GM12891 (cell line): ENCODE data around the gene CBFA2T3.
"Not testable (repeated sequence)": the region's sequence is repeated elsewhere in the genome, so short reads cannot be mapped to it uniquely, and the experiment has no call there.

Experiments used
- DNase-seq: peaks from one replicate; pipeline ENCODE4 v3.0.0; 2011; ENCODE audit warnings: low spot score; ENCODE audit not compliant: insufficient read length
- FAIRE-seq: peaks from 2 replicates; lab custom pipeline; 2011; peaks lifted over from hg19 to GRCh38; lab: Jason Lieb, UNC
- PAX5 ChIP-seq: IDR thresholded peaks from 2 replicates; pipeline ENCODE4 v1.6.1; 2011; ENCODE audit warnings: low read length, moderate library complexity, mild to moderate bottlenecking; ENCODE audit not compliant: insufficient read depth, severe bottlenecking
- POLR2A ChIP-seq: IDR thresholded peaks from 2 replicates; pipeline ENCODE4 v1.6.1; 2011; ENCODE audit warnings: low read depth, low read length, control low read depth
- POLR2AphosphoS5 ChIP-seq: IDR thresholded peaks from 2 replicates; pipeline ENCODE4 v1.6.1; 2011; ENCODE audit warnings: low read depth, low read length, control low read depth
- POU2F2 ChIP-seq: IDR thresholded peaks from 2 replicates; pipeline ENCODE4 v1.6.1; 2011; ENCODE audit warnings: low read depth, mild to moderate bottlenecking, control low read depth, low read length, moderate library complexity
- SPI1 ChIP-seq: IDR thresholded peaks from 2 replicates; pipeline ENCODE4 v1.6.1; 2011; ENCODE audit warnings: low read depth, low read length, control low read depth
- TAF1 ChIP-seq: IDR thresholded peaks from 2 replicates; pipeline ENCODE4 v1.6.1; 2011; ENCODE audit warnings: low read depth, low read length, control low read depth

The CBFA2T3 gene

DNA sequence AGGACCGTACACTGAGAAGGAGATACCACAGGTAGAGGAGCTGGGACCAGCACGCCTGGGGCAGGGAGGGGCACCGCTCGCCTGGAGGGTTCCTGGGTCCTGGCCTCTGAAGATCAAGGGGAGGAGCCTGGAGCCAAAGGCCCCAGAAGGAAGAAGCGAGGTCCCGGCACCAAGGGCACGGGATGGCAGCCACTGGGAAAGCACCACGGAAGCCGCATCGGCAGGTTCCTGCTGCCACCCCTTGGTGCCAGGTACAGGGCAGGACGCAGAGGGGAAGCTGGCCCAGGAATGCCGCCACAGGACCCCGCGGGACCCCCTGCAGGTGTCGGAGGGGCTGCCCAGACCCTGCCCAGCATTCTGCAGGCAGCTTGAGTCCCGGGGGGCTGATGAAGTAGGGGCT is 42.5 kb upstream of the CBFA2T3 start:
- FAIRE-seq, result no peak
- no peak for TF ChIP-seq POU2F2
- DNase-seq, result no peak

DNA sequence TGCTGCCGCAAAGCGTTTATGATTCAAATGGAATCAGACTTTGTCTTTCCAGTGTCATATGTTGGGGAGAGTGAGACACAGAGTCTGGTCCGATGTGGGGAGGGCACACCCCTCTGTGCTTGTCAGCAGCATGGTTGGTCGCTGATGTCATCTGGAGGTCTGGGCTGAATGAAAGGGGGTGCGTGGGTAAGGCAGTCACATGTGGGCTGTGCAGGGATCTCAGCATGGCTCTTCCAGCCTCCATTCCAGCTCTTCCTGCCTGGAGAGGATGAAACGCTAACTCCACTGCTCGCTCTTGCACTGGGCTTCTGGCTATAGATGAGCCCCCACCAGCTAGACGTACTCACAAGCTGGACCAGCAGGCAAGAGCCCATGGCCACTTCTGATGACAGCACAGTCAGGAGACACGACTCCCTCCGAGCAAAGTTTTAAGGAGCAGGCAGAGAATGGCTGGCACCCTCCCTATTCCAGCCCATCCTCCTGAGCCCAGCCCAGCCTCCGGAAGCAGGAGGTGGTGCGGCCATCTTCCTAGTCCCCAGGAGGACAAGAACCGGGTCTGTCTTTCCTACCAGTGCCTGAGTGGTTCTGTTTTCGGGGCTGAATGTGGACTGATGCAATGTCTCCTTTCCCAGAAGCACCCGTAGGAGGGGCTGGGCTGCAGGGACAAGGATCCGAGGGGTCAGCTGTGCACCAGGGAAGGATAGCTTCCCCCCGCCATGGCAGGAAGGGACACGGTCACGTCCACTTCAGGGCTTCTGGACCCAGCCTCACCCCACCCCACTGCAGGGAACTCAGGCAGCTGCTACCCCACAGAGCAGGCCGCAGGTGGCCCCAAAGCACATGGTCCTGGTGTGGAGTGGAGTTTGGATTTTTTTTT is 41.5 kb upstream of the CBFA2T3 start:
- TF ChIP-seq TAF1, result no peak
- TF ChIP-seq SPI1, result no peak
- no peak for TF ChIP-seq POU2F2
- no peak for TF ChIP-seq POLR2A
- no peak for TF ChIP-seq POLR2AphosphoS5
- no peak for TF ChIP-seq PAX5
- FAIRE-seq (no peak), DNase-seq (no peak)

DNA sequence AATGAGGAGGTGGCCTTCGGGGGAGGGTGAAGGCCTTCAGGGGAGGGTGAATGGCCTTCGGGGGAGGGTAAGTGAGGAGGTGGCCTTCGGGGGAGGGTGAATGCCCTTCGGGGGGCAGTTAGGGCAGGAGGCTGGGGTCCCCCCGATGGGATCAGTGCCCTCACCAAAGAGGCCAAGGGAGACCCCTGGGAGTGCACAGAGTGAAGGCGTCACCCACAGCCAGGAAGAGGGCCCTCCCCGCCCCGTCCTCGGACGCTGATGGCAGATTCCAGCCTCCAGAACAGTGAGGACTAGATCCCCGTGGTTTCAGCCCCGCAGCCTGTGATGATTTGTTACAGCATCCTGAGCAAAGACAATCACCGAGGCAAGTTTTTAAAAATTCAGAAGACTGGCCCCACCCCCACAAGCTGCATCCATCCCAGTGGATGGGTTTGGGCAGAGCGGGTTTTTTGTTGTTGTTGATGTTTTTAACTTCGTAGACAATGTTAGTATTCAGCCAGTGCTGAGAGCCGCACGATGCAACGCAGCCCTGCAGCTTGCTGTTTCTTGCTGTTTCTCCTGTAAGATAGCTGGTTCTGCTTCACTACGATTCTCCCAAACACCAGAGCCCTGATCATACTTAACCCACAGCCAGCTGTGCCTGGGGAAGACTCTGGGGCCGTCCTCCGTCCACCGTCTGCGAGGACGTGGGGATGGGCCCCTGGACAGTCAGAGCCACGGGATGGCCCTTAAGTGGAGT is 40.7 kb upstream of the CBFA2T3 start:
- FAIRE-seq (no peak), DNase-seq (no peak)
- TF ChIP-seq SPI1 (no peak), POU2F2 (no peak), POLR2AphosphoS5 (no peak), TAF1 (no peak), PAX5 (no peak), POLR2A (no peak)

DNA sequence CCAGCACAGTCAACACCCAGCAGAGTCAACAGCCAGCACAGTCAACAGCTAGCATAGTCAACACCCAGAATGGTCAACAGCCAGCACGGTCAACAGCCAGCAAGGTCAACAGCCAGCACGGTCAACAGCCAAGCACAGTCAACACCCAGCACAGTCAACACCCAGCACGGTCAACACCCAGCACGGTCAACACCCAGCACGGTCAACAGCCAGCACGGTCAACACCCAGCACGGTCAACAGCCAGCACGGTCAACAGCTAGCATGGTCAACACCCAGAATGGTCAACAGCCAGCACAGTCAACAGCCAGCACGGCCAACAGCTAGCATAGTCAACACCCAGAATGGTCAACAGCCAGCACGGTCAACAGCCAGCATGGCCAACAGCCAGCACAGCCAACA is 39.6 kb upstream of the CBFA2T3 start:
- not testable (repeated sequence) for FAIRE-seq, DNase-seq

DNA sequence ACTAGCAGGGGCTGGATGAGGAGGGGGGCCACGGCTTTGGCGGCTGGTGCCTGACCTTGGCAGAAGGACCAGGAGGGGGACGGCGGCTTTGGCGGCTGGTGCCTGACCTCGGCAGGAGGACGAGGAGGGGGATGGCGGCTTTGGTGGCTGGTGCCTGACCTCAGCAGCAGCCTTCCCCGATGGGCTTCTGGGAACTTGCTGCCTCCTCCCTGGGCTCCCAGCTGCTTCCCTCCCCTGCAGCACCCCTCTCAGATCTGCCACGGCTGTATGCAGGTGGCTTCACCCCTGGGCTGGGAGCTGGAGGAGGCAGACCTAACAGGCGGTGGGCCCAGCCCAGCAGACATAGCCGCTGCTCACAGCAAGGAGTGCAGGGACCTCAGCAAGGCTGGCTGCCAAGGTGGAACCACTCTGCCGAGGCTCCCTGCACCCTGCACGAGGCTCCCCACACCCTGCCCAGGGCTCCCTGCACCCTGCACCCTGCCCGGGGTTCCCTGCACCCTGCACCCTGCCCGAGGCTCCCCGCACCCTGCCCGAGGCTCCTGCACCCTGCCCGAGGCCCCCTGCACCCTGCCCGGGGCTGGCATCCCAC is 38.4 kb upstream of the CBFA2T3 start:
- no peak for TF ChIP-seq POLR2A
- TF ChIP-seq POLR2AphosphoS5, result no peak
- TF ChIP-seq POU2F2, result no peak
- TF ChIP-seq SPI1, result no peak
- TF ChIP-seq PAX5, result no peak
- no peak for TF ChIP-seq TAF1
- no peak for DNase-seq
- FAIRE-seq, result no peak

DNA sequence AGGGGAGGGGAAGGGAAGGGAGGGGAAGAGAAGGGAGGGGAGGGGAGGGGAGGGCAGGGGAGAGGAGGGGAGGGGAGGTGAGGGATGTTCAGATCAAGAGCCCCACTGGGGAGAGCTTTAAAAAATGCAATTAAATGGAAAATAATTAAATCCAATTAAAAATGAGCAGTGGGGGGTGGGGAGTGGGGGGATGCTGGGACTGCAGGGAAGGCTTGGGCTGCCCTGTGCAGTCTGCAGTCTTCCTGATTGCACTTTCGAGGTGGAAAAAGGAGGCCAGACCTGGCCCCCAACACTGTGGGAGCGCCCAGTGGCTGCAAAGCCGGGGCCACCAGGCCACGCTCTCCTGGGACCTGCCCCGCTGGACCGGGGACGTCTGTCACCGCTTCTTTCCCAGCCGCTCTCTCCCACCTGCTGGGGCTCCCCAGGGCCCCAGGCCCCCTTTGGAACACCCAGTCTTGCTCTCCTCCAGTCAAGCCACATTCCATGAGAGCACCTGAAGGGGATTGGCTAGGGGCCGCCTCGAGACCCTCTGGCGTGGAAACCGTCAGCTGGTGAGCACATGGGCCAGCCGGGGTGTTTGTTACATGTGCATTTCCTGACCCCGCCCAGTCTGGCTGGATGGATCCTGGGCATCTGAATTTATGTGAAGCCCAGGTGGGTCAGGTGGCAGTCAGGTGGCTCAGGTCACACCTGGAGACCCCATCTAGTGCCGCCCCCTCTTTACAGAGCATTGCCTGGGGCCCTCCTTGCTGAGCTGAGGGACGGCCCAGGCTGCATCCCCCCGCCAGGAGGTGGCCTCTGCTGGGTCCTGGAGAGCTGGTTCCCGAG is 37.6 kb upstream of the CBFA2T3 start:
- DNase-seq (no peak), FAIRE-seq (no peak)
- TF ChIP-seq POLR2AphosphoS5 (no peak), SPI1 (no peak), TAF1 (no peak), PAX5 (no peak), POLR2A (no peak), POU2F2 (no peak)

DNA sequence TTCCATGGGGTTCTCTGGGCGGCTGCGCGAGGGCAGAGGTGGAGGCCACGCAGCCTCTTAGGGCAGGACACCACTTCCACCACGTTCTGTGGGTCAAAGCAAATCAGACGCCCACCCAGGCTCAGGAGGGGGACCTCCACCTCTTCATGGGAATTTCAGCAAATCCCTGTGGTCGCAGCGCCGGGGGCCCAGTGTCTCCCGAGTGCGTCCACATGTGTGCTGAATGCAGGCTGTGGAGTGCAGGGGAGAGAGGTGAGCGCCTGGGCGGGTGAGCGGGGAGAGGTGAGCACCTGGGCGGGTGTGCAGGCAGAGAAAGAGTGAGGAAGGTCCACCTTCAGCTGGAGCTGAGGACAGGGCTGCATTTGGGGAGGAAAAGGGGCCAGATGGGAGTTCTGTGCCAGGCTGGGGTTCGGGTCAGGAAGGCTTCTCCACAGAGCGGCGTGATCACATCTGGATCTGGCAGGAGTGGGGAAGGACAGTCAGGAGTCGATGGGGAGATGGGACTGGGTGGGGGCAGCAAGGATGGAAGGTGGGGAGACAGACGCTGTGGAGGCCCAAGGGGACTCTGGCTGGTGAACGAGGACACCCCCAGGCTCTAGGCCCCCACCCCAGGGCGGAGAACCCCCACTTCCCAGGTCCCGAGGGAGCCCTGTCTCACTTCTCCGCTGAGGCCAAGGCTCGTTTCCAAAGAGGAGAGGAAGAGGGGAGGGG is 36.8 kb upstream of the CBFA2T3 start:
- DNase-seq (no peak), FAIRE-seq (no peak)
- TF ChIP-seq PAX5 (no peak), POLR2AphosphoS5 (no peak), SPI1 (no peak), POLR2A (no peak), TAF1 (no peak), POU2F2 (no peak)

DNA sequence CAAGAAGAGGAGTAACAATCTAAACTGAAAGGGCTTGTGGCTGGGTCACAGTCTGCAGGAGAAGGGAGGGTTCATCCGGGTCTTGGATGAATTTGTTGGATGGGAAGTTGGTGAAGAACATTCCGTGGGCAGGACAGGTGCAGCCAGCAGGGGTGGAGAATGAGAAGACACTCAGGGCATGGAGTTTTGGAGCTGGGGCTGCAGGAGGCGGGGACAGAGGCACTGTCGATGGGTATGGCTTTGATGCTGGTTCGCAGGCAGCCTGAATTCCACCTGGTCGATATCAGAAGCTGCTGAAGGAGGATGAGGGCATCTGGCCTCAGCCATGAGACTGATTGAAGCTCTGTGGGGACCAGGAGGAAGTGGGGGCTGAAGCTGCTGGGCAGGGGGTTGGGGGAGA is 36.1 kb upstream of the CBFA2T3 start:
- FAIRE-seq (no peak), DNase-seq (no peak)
- no peak for TF ChIP-seq POLR2AphosphoS5
- TF ChIP-seq PAX5, result no peak
- TF ChIP-seq POLR2A, result no peak
- TF ChIP-seq SPI1, result no peak
- TF ChIP-seq TAF1, result no peak
- TF ChIP-seq POU2F2, result no peak

DNA sequence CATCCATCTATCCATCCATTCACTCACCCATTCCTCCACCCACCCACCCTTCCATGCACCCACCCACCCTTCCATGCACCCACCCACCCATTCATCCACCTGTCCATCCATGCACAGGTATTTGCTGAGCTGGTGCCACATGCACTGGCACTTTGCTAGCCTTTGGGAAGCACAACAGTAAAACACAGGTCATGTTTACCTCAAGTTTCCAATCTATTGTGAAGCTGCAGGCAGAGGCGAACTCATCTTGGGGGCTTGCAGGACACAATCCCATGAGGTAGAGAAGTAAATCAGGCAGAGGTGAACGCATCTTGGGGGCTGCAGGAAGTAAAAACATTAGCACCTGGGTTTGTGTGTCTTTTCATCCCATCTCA is 35.6 kb upstream of the CBFA2T3 start:
- FAIRE-seq (no peak), DNase-seq (no peak)
- TF ChIP-seq PAX5 (no peak), POLR2A (no peak), POLR2AphosphoS5 (no peak), SPI1 (no peak), TAF1 (no peak), POU2F2 (no peak)
